OCI-LY7 (cell line): Measurements from ENCODE around the gene ISG15. TPM values are rescaled to one million over a fixed set of nuclear protein-coding genes. Genes with fewer than 3 reads are reported as not detected.
"Not testable (repeated sequence)": the region's sequence is repeated elsewhere in the genome, so short reads cannot be mapped to it uniquely, and the experiment has no call there.

Source experiments
- BruUV-seq: library from RNA; stranded (reverse); fragments of 400-500 nt; replicated peaks from 2 replicates; lab custom pipeline; 2021; lab: Mats Ljungman, UMichigan
- CTCF ChIA-PET: fragments of 300-600 bp; sonication (Branson Sonifier 250); formaldehyde crosslinking; loops from one replicate; lab custom pipeline; 2022; ENCODE audit warnings: antibody characterized with exemption; ENCODE audit not compliant: unreplicated experiment; lab: Charles Lee
- POLR2A ChIA-PET: fragments of 300-600 bp; sonication (Branson Sonifier 250); formaldehyde crosslinking; loops from one replicate; lab custom pipeline; 2022; ENCODE audit warnings: antibody characterized with exemption; lab: Charles Lee
- DNase-seq: peaks from one replicate; pipeline ENCODE4 v3.0.0-alpha.2; 2015; ENCODE audit warnings: low spot score
- H2AFZ ChIP-seq: fragments of 200-600 bp; sonication (generic), shearing (Covaris generic); 2 replicates; pipeline ENCODE4 v1.6.1; 2014; ENCODE audit warnings: mild to moderate bottlenecking, antibody characterized with exemption, low read length, moderate library complexity
- H3K27ac ChIP-seq: fragments of 200-600 bp; sonication (generic); 2 replicates; pipeline ENCODE4 v1.5.1; 2014; ENCODE audit warnings: mixed run types, low read depth, mild to moderate bottlenecking, moderate library complexity, low read length, inconsistent platforms; ENCODE audit not compliant: poor library complexity, severe bottlenecking
- H3K36me3 ChIP-seq: fragments of 200-600 bp; sonication (generic); 2 replicates; pipeline ENCODE4 v1.6.1; 2014; ENCODE audit warnings: mild to moderate bottlenecking, antibody characterized with exemption, low read length, moderate library complexity, mixed read lengths; ENCODE audit not compliant: insufficient read depth
- H3K4me1 ChIP-seq: fragments of 200-600 bp; sonication (generic); 2 replicates; pipeline ENCODE4 v1.5.1; 2014; ENCODE audit warnings: mild to moderate bottlenecking, low read length; ENCODE audit not compliant: insufficient read depth, poor library complexity, severe bottlenecking
- H3K4me2 ChIP-seq: fragments of 200-600 bp; sonication (generic); 2 replicates; pipeline ENCODE4 v1.6.1; 2014; ENCODE audit warnings: mild to moderate bottlenecking, low read length
- H3K4me3 ChIP-seq: fragments of 200-600 bp; sonication (generic); 2 replicates; pipeline ENCODE4 v1.5.1; 2014; ENCODE audit warnings: mild to moderate bottlenecking, low read depth, low read length; ENCODE audit not compliant: poor library complexity, severe bottlenecking
- H3K79me2 ChIP-seq: fragments of 200-600 bp; sonication (generic); 2 replicates; pipeline ENCODE4 v1.6.1; 2016; ENCODE audit warnings: low read depth, mild to moderate bottlenecking, low read length, moderate library complexity, mixed read lengths; ENCODE audit not compliant: insufficient read depth
- H3K9me2 ChIP-seq: fragments of 200-600 bp; sonication (generic); 2 replicates; pipeline ENCODE4 v1.6.1; 2016; ENCODE audit warnings: mild to moderate bottlenecking, low read length, mixed read lengths; ENCODE audit not compliant: insufficient read depth
- H3K9me3 ChIP-seq: fragments of 200-600 bp; sonication (generic); 2 replicates; pipeline ENCODE4 v1.6.1; 2014; ENCODE audit warnings: mild to moderate bottlenecking, mixed run types, low read length, mixed read lengths
- H4K20me1 ChIP-seq: fragments of 200-600 bp; sonication (generic); 2 replicates; pipeline ENCODE4 v1.6.1; 2014; ENCODE audit warnings: mild to moderate bottlenecking, antibody characterized with exemption, low read length, moderate library complexity, mixed read lengths; ENCODE audit not compliant: insufficient read depth
- EZH2phosphoT487 ChIP-seq: fragments of 200-600 bp; sonication (generic); IDR thresholded peaks from 2 replicates; pipeline ENCODE4 v1.6.1; 2018; ENCODE audit warnings: low read depth, borderline replicate concordance, mild to moderate bottlenecking, mixed run types, antibody characterized with exemption, low read length, moderate library complexity, mixed read lengths
- intact Hi-C: fragments of 100-400 bp; cut with micrococcal nuclease; formaldehyde crosslinking; loops from one replicate; pipeline ENCODE4 v1.10.0; 2022; ENCODE audit not compliant: unreplicated experiment
- total RNA-seq, 2 experiments: library from RNA; depleted of rRNA in 1 of 2; stranded (reverse); fragments of >200 nt in 1 of 2; shearing (Covaris generic) in 1 of 2; gene quantifications; 2 replicates each; pipeline ENCODE4 v1.2.3, GENCODE V29; 2014 to 2022
- TF ChIP-seq, protein P1 (sequence below): fragments of 200-600 bp; sonication (generic); conservative IDR thresholded peaks from 2 replicates; pipeline ENCODE4 v1.5.1; 2014; ENCODE audit warnings: mild to moderate bottlenecking, antibody characterized with exemption, low read length, moderate library complexity, mixed read lengths

Gene ISG15
- total RNA-seq, 2 experiments from 2014 or later: 65.4 to 110 TPM

DNA sequence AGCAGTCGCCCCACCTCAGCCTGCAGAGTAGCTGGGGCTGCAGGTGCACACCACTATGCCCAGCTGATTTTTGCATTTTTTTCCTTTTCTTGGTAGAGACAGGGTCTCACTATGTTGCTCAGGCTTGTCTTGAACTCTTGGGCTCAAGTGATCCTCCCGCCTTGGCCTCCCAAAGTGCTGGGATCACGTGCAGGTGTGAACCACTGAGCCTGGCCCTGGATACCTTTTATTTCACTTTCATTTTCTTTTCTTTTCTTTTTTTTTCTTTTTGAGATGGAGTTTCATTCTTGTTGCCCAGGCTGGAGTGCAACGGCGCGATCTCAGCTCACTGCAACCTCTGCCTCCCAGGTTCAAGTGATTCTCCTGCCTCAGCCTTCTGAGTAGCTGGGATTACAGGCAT lies 22.0 kb upstream of the ISG15 start:
- H2AFZ ChIP-seq, H3K36me3 ChIP-seq, H3K27ac ChIP-seq, H3K9me3 ChIP-seq, H3K4me3 ChIP-seq, H3K4me2 ChIP-seq, H4K20me1 ChIP-seq, H3K4me1 ChIP-seq, H3K79me2 ChIP-seq, intact Hi-C loops, H3K9me2 ChIP-seq, CTCF ChIA-PET, DNase-seq, BruUV-seq: not testable (repeated sequence)
- POLR2A ChIA-PET: interaction anchor here (1.4 kb wide), 1 partner anchor 17 kb away, joined by 4 read pairs; no protein-coding TSS in a partner anchor

DNA sequence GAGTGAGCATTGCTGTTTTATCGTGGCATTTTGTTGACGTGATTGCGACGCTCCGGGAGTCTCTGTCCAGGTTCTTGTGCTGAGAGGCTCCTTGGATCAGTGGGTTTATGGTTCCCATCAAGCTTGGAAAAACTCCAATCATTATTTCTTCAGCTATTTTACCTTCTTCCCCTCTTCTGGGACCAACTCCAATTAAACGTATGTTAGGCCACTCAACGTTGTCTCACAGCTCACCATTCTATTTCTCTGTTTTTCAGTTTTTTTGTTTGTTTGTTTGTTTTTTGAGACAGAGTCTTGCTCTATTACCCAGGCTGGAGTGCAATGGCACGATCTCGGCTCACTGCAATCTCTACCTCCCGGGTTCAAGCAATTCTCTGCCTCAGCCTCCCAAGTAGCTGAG lies 21.4 kb upstream of the ISG15 start:
- BruUV-seq: no TSS peak
- Histone ChIP-seq H3K79me2 (no peaks in the 10 kb centered on the region), H3K4me1 (no peaks in the 10 kb centered on the region), H3K4me2 (no peak overlapping the region), H3K9me2 (no peaks in the 10 kb centered on the region), H4K20me1 (no peaks in the 10 kb centered on the region), H3K4me3 (no peak overlapping the region), H2AFZ (no peak overlapping the region), H3K27ac (no peak overlapping the region), H3K9me3 (no peaks in the 10 kb centered on the region), H3K36me3 (no peaks in the 10 kb centered on the region)
- no peak for DNase-seq
- no peak for TF ChIP-seq EZH2phosphoT487
- TF ChIP-seq, protein P1, sequence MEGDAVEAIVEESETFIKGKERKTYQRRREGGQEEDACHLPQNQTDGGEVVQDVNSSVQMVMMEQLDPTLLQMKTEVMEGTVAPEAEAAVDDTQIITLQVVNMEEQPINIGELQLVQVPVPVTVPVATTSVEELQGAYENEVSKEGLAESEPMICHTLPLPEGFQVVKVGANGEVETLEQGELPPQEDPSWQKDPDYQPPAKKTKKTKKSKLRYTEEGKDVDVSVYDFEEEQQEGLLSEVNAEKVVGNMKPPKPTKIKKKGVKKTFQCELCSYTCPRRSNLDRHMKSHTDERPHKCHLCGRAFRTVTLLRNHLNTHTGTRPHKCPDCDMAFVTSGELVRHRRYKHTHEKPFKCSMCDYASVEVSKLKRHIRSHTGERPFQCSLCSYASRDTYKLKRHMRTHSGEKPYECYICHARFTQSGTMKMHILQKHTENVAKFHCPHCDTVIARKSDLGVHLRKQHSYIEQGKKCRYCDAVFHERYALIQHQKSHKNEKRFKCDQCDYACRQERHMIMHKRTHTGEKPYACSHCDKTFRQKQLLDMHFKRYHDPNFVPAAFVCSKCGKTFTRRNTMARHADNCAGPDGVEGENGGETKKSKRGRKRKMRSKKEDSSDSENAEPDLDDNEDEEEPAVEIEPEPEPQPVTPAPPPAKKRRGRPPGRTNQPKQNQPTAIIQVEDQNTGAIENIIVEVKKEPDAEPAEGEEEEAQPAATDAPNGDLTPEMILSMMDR: no peak
- ChIA-PET CTCF (no interaction called here), POLR2A (interaction anchor here (1.4 kb wide), 1 partner anchor 16 kb away, joined by 4 read pairs; no protein-coding TSS in a partner anchor)
- intact Hi-C loops: no loop called here

DNA sequence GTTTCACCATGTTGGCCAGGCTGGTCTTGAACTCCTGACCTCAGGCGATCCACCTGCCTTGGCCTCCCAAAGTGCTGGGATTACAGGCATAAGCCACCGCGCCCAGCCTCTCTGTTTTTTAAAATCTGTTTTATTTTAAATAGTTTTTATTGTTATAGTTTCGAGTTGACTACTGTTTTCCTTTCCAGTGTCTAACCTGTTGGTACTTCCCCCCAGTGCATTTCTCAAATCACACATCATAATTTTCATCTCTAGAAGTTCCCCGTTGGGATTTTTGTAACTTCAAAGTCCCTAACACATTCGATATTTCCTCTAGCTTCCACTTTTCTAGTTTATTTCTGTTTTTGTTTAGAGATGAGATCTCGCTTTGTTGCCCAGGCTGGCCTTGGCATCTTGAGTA lies 20.9 kb upstream of the ISG15 start:
- Histone ChIP-seq H3K9me2 (no peaks in the 10 kb centered on the region), H3K4me2 (no peak overlapping the region), H3K4me1 (no peaks in the 10 kb centered on the region), H3K36me3 (no peaks in the 10 kb centered on the region), H4K20me1 (no peaks in the 10 kb centered on the region), H3K4me3 (no peak overlapping the region), H3K79me2 (no peaks in the 10 kb centered on the region), H3K9me3 (no peaks in the 10 kb centered on the region), H3K27ac (no peak overlapping the region), H2AFZ (no peak overlapping the region)
- ChIA-PET CTCF (no interaction called here), POLR2A (interaction anchor here (1.4 kb wide), 1 partner anchor 15 kb away, joined by 4 read pairs; no protein-coding TSS in a partner anchor)
- TF ChIP-seq, protein P1: no peak
- TF ChIP-seq EZH2phosphoT487: no peak
- intact Hi-C loops: no loop called here
- BruUV-seq: no TSS peak
- no peak for DNase-seq
